Effector memory CD4-positive, alpha-beta T cell (primary cell): Measurements from ENCODE around the gene SPRR2B.
"Not testable (repeated sequence)": the region's sequence is repeated elsewhere in the genome, so short reads cannot be mapped to it uniquely, and the experiment has no call there.

Experiments
- DNase-seq, 3 donors: peaks; one replicate each; pipeline ENCODE4 v3.0.0-alpha.2; 2020
- H3K27ac ChIP-seq: 2 replicates; pipeline ENCODE4 v1.7.0; 2013; ENCODE audit warnings: mild to moderate bottlenecking, low read length, moderate library complexity; ENCODE audit not compliant: insufficient read depth, poor library complexity, severe bottlenecking
- H3K27me3 ChIP-seq: replicated peaks from 2 replicates; pipeline ENCODE4 v1.7.0; 2013; ENCODE audit warnings: mild to moderate bottlenecking, low read length; ENCODE audit not compliant: insufficient read depth, control insufficient read depth, poor library complexity, severe bottlenecking
- H3K36me3 ChIP-seq: 2 replicates; pipeline ENCODE4 v1.7.0; 2013; ENCODE audit warnings: mild to moderate bottlenecking, low read length, moderate library complexity; ENCODE audit not compliant: control insufficient read depth, insufficient read depth
- H3K4me1 ChIP-seq: 2 replicates; pipeline ENCODE4 v1.7.0; 2013; ENCODE audit warnings: low read length, mild to moderate bottlenecking; ENCODE audit not compliant: control insufficient read depth, insufficient read depth, poor library complexity, severe bottlenecking
- H3K4me3 ChIP-seq: 2 replicates; pipeline ENCODE4 v1.7.0; 2013; ENCODE audit warnings: low read length, low read depth, mild to moderate bottlenecking; ENCODE audit not compliant: insufficient read depth, poor library complexity, severe bottlenecking
- H3K9me3 ChIP-seq: 2 replicates; pipeline ENCODE4 v1.7.0; 2013; ENCODE audit warnings: mild to moderate bottlenecking, low read length, moderate library complexity; ENCODE audit not compliant: control insufficient read depth
- total RNA-seq, 3 donors: gene quantifications; one replicate each; lab custom pipeline; 2026; lab: John Stamatoyannopoulos, UW

Gene SPRR2B
- total RNA-seq, result 0 reads per million in 3 donors

DNA sequence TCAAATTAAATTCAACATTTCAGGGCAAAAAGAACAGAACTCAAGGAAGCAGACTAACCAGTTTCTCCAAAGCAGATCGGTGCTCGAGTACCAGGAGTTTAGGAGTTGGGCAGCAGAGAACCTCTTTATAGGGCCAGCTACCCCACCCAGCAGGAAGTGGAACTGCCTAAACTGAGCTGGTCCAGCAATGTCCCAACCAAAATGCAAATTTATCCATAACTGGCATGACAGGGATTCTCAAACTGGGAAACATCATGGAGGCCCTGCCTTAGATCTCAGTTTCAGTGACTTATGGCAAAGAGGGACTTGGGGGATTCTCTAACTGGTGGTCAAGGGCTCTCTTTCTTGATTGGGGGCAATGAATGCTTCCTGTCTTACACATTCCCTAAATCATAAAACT, at the start of gene SPRR2B:
Gene SPRR2B, minus strand, starts transcription at position 101 of the 400 bp plus-strand sequence. CDS start 772 bp downstream, outside the sequence.
- no peak within 1 kb of the TSS for H3K4me3 ChIP-seq
- H3K27me3 ChIP-seq, result peaks cover 2% of the 10 kb centered on the region
- H3K36me3 ChIP-seq, result no peaks in the 10 kb centered on the region
- no peaks in the 10 kb centered on the region for H3K4me1 ChIP-seq
- H3K27ac ChIP-seq, result no peak within 1 kb of the TSS
- DNase-seq, result no peak
- H3K9me3 ChIP-seq, result no peaks in the 10 kb centered on the region

DNA sequence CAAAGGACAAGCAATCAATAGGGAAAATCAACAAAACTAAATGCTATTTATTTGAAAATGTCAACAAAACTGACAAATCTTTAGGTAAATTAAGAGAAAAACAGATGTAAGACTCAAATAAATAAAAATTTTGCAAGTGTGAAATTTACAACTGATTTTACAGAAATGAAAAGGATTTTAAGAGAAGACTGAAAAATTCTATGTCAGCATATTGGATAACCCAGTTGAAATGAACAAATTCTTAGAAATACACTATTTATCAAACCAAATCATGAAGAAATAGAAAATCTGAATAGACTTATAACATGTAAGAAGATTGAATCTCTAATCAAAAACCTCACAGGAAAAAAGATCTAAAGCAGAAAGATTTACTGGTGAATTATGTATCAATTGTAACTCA, 49.5 kb upstream of the SPRR2B start:
- no peak overlapping the region for H3K27ac ChIP-seq
- no peaks in the 10 kb centered on the region for H3K36me3 ChIP-seq
- no peaks in the 10 kb centered on the region for H3K4me1 ChIP-seq
- no peaks in the 10 kb centered on the region for H3K27me3 ChIP-seq
- no peaks in the 10 kb centered on the region for H3K9me3 ChIP-seq
- DNase-seq, result no peak
- no peak overlapping the region for H3K4me3 ChIP-seq

DNA sequence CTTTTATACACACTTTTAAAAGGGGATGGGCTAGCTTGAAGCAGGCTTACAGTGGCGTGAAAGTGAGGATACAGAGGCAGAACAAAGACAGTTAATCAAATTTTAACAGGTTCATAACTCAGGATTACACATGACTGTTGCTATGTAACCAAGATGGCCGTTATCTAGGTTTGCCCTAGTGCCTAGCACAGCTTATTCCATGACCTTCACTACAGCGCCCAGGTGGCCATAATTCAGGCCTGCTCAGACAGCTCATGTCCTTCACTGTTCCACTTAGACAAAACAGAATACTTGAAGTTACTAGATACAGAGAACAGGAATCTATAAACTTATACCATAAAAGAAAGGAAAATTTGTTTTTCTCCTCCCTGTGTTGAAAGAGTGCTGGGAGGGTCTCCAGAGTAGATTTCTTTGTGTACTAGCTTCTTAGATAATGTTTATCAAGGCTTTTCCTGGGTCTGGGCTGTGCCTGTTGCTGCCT, 48.1 kb upstream of the SPRR2B start:
- no peak overlapping the region for H3K4me3 ChIP-seq
- no peak for DNase-seq
- no peaks in the 10 kb centered on the region for H3K27me3 ChIP-seq
- no peaks in the 10 kb centered on the region for H3K9me3 ChIP-seq
- no peak overlapping the region for H3K27ac ChIP-seq
- H3K36me3 ChIP-seq, result no peaks in the 10 kb centered on the region
- no peaks in the 10 kb centered on the region for H3K4me1 ChIP-seq

DNA sequence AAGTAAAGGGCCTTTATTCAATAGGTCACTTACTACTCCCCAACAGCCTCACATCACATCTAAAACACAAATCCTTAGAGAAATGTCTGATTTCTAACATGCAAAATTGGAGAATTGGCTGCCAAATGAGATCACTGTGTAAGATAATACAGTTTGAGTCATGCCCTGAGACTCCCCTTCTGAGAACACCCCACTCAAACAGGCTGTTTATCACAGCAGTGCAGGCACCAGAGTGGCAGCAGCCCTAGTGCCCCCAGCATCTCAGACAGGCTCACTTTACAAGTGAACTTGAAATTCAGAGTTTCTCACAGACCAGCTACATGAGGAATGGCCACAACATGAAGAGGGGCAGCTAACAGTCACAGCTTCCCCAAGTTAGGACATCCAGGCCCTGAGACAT, 43.9 kb upstream of the SPRR2B start:
- H3K9me3 ChIP-seq, H3K4me3 ChIP-seq, H3K27me3 ChIP-seq, DNase-seq, H3K36me3 ChIP-seq, H3K27ac ChIP-seq, H3K4me1 ChIP-seq: not testable (repeated sequence)

DNA sequence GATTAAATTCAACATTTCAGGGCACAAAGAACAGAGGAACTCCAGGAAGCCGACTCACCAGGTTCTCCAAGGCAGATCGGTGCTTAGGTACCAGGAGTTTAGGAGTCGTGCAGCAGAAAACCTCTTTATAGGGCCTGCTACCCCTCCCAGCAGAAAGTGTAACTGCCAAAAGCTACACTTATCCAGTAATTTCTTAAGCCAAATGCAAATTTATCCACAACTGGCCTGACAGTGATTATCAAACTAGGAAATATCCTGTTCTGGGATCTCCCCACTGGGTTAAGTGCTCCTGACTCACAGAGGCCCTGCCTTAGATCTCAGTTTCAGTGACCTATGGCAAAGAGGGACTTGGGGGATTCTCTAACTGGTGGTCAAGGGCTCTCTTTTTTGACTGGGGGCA, 42.0 kb upstream of the SPRR2B start, which contains the start of gene SPRR2F:
Gene SPRR2F, minus strand, starts transcription at position 101 of the 400 bp plus-strand sequence. CDS start 783 bp downstream, outside the sequence.
- Histone ChIP-seq H3K27me3 (no peaks in the 10 kb centered on the region), H3K9me3 (no peaks in the 10 kb centered on the region), H3K4me3 (no peak within 1 kb of the TSS), H3K4me1 (no peaks in the 10 kb centered on the region), H3K27ac (no peak within 1 kb of the TSS), H3K36me3 (no peaks in the 10 kb centered on the region)
- no peak for DNase-seq

DNA sequence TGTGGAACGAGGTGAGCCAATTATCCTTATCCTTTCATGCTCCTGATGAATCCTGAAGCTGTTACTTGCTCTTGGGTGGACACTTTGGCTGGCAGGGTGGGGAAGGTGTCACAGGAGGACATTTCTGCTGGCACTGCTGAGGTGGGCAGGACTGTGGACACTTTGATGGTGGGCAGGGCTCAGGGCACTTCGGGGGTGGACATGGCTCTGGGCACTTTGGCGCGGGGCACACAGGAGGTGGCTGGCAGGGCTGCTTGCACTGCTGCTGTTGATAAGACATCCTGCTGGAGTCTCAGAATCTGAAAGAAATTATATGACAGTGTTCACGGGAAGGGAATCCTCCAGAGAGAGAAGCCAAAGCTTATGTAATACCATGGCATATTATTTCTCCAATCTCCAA, 41.0 kb upstream of the SPRR2B start:
- not testable (repeated sequence) for H3K27me3 ChIP-seq, H3K27ac ChIP-seq, H3K9me3 ChIP-seq, H3K4me1 ChIP-seq, H3K36me3 ChIP-seq, DNase-seq, H3K4me3 ChIP-seq

DNA sequence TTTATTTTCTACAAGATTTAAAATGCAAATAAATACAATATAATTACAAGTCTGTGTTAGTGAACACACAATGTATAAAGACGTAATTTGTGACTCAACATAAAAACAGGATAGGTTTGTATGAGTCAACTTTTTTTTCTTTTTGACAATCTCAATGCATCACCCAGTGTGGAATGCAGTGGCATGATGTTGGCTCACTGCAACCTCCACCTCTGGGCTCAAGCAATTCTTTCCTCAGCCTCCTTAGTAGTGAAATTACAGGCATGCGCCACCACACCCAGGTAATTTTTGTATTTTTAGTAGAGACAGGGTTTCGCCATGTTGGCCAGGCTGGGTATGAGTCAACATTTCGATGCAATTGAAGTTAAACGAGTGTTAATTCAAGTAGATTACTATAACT, 28.8 kb upstream of the SPRR2B start:
- Histone ChIP-seq H3K36me3 (no peaks in the 10 kb centered on the region), H3K27me3 (peaks cover 5% of the 10 kb centered on the region), H3K4me1 (no peaks in the 10 kb centered on the region), H3K9me3 (no peaks in the 10 kb centered on the region), H3K4me3 (no peak overlapping the region), H3K27ac (no peak overlapping the region)
- no peak for DNase-seq

DNA sequence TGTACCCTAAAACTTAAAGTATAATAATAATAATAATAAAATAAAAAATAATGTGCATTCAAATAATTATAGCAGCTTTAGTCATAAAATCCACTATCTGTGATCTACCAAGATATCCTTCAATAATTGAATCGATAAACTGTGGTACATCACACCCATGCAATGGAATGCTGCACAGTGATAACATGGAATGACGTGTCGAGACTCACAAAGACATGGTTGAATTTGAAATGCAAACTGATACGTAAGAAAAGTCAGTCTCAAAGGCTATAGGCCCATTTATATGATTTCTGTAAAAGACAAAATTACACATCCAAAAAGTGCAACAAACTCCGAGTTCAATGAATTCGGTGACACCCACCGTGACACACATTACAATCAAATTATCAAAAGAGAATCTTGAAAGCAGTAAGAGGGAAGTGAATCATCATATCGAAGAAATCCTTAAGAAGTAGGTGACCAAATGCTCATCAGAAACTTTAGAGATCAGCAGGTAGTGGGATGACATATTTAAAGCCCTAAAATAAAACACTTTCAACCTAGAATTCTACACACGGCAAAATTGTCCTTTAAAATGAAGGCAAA, 28.1 kb upstream of the SPRR2B start:
- Histone ChIP-seq H3K27me3 (peaks cover 5% of the 10 kb centered on the region), H3K4me1 (no peaks in the 10 kb centered on the region), H3K4me3 (no peak overlapping the region), H3K27ac (no peak overlapping the region), H3K36me3 (no peaks in the 10 kb centered on the region), H3K9me3 (no peaks in the 10 kb centered on the region)
- no peak for DNase-seq

DNA sequence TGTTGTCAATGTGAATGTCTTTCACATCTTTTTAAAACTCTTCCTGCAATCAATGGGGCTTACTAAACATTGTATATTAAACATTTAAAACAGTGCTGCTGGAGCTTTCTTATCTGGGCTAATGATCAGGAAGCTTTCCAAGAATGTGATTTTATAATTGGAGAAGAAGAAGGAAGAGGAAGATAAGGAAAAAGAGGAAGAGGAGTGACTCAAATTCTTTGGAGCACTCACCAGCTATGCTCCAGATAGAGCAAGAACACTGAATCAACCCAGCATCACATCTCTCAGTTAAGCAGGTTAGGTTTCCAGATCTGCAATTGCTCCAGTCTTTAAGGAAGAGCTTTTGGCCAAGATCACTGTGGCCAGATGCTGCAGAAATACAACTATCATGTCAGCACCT, 24.4 kb upstream of the SPRR2B start:
- H3K4me3 ChIP-seq, result no peak overlapping the region
- H3K27ac ChIP-seq, result no peak overlapping the region
- no peak for DNase-seq
- H3K27me3 ChIP-seq, result peaks cover 5% of the 10 kb centered on the region
- no peaks in the 10 kb centered on the region for H3K36me3 ChIP-seq
- H3K4me1 ChIP-seq, result no peaks in the 10 kb centered on the region
- no peaks in the 10 kb centered on the region for H3K9me3 ChIP-seq

DNA sequence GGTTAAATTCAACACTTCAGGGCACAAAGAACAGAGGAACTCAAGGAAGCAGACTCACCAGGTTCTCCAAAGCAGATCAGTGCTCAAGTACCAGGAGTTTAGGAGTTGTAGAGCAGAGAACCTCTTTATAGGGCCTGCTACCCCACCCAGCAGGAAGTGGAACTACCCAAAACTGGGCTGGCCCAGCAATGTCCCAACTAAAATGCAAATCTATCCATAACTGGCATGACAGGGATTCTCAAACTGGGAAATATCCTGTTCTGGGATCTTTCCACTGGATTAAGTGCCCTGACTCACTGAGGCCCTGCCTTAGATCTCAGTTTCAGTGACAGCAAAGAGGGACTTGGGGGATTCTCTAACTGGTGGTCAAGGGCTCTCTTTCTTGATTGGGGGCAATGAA, 23.0 kb upstream of the SPRR2B start, which contains the start of gene SPRR2E:
Gene SPRR2E, minus strand, starts transcription at position 101 of the 400 bp plus-strand sequence. CDS start 775 bp downstream, outside the sequence.
- Histone ChIP-seq H3K4me1 (no peaks in the 10 kb centered on the region), H3K27ac (no peak within 1 kb of the TSS), H3K27me3 (peaks cover 5% of the 10 kb centered on the region), H3K36me3 (no peaks in the 10 kb centered on the region), H3K4me3 (no peak within 1 kb of the TSS), H3K9me3 (no peaks in the 10 kb centered on the region)
- DNase-seq, result no peak
